K562 (cell line): Measurements from ENCODE around the gene HYI. TPM values are rescaled to one million over a fixed set of nuclear protein-coding genes. Genes with fewer than 3 reads are reported as not detected.
A peak's percentile ranks its signal among the peaks of the same experiment; 100 is the strongest.

Source experiments
- ATAC-seq: fragments of 200-7000 bp; cut with Tn5 transposase; 3 replicates; pipeline ENCODE4 v1.9.1; 2020; ENCODE audit warnings: moderate library complexity
- BruUV-seq: library from RNA; stranded (reverse); fragments of 400-500 nt; replicated peaks from 2 replicates; lab custom pipeline; 2021; lab: Mats Ljungman, UMichigan
- CTCF ChIA-PET: fragments of 300-600 bp; formaldehyde crosslinking; extraction: SDS; loops from one replicate; lab custom pipeline; 2021; ENCODE audit warnings: low intra/inter-chr PET ratio; lab: Yijun Ruan, JAX
- POLR2A ChIA-PET: fragments of 300-600, 350-650 bp; sonication (Branson Sonifier 250); formaldehyde crosslinking; extraction: SDS; loops from one replicate; lab custom pipeline; 2021; ENCODE audit warnings: antibody characterized with exemption, inconsistent platforms; lab: Yijun Ruan, JAX
- DNase-seq, 4 experiments: peaks; one replicate each; pipeline versions ENCODE4 v3.0.0 to v3.0.0-alpha.2; 2011 to 2018; ENCODE audit warnings: low spot score in 3 of 4, mixed read lengths in 3 of 4; ENCODE audit errors: extremely low read depth in 1 of 4
- FAIRE-seq: peaks from 2 replicates; lab custom pipeline; 2011; peaks lifted over from hg19 to GRCh38; lab: Jason Lieb, UNC
- H2AFZ ChIP-seq: 2 replicates; pipeline ENCODE4 v1.6.0; 2011; ENCODE audit warnings: low read depth, low read length, control low read depth, inconsistent platforms
- H3K27ac ChIP-seq: fragments of 200-600 bp; 3 replicates; pipeline ENCODE4 v1.8.0; 2011; ENCODE audit warnings: low read depth, mild to moderate bottlenecking, control low read depth, inconsistent platforms, low read length, moderate library complexity, mixed read lengths; ENCODE audit errors: extremely low read depth
- H3K27me3 ChIP-seq, 2 experiments: fragments of 300-600 bp in 1 of 2; 2 replicates in 1 of 2; 3 replicates in 1 of 2; pipeline versions ENCODE4 v1.6.0 to v1.8.0; 2011; ENCODE audit warnings: inconsistent platforms in 2 of 2, low read length in 2 of 2, mild to moderate bottlenecking in 1 of 2, mixed read lengths in 1 of 2, moderate library complexity in 1 of 2; ENCODE audit not compliant: control insufficient read depth in 2 of 2, insufficient read depth in 2 of 2
- H3K36me3 ChIP-seq: fragments of 300-600 bp; 3 replicates; pipeline ENCODE4 v1.8.0; 2011; ENCODE audit warnings: mild to moderate bottlenecking, low read length, inconsistent platforms; ENCODE audit not compliant: control insufficient read depth, insufficient read depth
- H3K4me1 ChIP-seq, 2 experiments: fragments of 200-600 bp in 1 of 2; replicated peaks in 1 of 2; 2 replicates in 1 of 2; 3 replicates in 1 of 2; pipeline versions ENCODE4 v1.5.1 to v1.8.0; 2011; ENCODE audit warnings: inconsistent platforms in 2 of 2, low read length in 2 of 2, mild to moderate bottlenecking in 1 of 2, mixed read lengths in 1 of 2, moderate library complexity in 1 of 2; ENCODE audit not compliant: control insufficient read depth in 2 of 2, insufficient read depth in 2 of 2
- H3K4me2 ChIP-seq: 2 replicates; pipeline ENCODE4 v1.6.1; 2011; ENCODE audit warnings: low read length, control low read depth, inconsistent platforms, mixed read lengths; ENCODE audit not compliant: insufficient read depth
- H3K4me3 ChIP-seq: fragments of 200-600 bp; sonication (generic), shearing (Covaris generic); 2 replicates; pipeline ENCODE4 v1.5.1; 2016; ENCODE audit warnings: control low read depth, inconsistent platforms
- H3K79me2 ChIP-seq: fragments of 200-600 bp; 3 replicates; pipeline ENCODE4 v1.8.0; 2011; ENCODE audit warnings: low read length, inconsistent platforms; ENCODE audit not compliant: control insufficient read depth, insufficient read depth
- H3K9ac ChIP-seq, 2 experiments: 2 replicates each; pipeline versions ENCODE4 v1.6.0 to v1.6.1; 2011; ENCODE audit warnings: low read depth in 2 of 2, low read length in 2 of 2, control low read depth in 1 of 2, inconsistent platforms in 1 of 2, mild to moderate bottlenecking in 1 of 2, mixed read lengths in 1 of 2; ENCODE audit not compliant: insufficient read depth in 1 of 2
- H3K9me1 ChIP-seq: one replicate; pipeline ENCODE4 v1.6.0; 2011; ENCODE audit warnings: inconsistent platforms, mild to moderate bottlenecking, low read length, moderate library complexity; ENCODE audit not compliant: control insufficient read depth, insufficient read depth
- H3K9me3 ChIP-seq: replicated peaks from 2 replicates; pipeline ENCODE4 v1.5.1; 2011; ENCODE audit warnings: low read depth, low read length, inconsistent platforms; ENCODE audit not compliant: control insufficient read depth, insufficient read depth
- H4K20me1 ChIP-seq: replicated peaks from 2 replicates; pipeline ENCODE4 v1.6.1; 2011; ENCODE audit warnings: low read length, inconsistent platforms, mixed read lengths; ENCODE audit not compliant: control insufficient read depth, insufficient read depth
- ATF7 ChIP-seq: fragments of 450-650 bp; IDR thresholded peaks from 2 replicates; pipeline ENCODE4 v1.7.1; 2014; ENCODE audit warnings: mild to moderate bottlenecking, moderate library complexity
- DNMT1 ChIP-seq: fragments of 450-650 bp; IDR thresholded peaks from 2 replicates; pipeline ENCODE4 v1.6.1; 2016; ENCODE audit warnings: antibody characterized with exemption, mild to moderate bottlenecking
- HNRNPH1 ChIP-seq: fragments of 200-400 bp; formaldehyde crosslinking; optimal IDR thresholded peaks from 2 replicates; pipeline ENCODE3; 2017; ENCODE audit warnings: low read depth, mild to moderate bottlenecking, low read length, moderate library complexity
- NFIC ChIP-seq: fragments of 450-650 bp; IDR thresholded peaks from 2 replicates; pipeline ENCODE4 v1.6.1; 2017; ENCODE audit warnings: mild to moderate bottlenecking, inconsistent platforms
- POLR2B ChIP-seq: fragments of 450-650 bp; IDR thresholded peaks from 2 replicates; pipeline ENCODE4 v1.6.1; 2018; ENCODE audit warnings: low read depth; ENCODE audit not compliant: partially characterized antibody
- PTTG1 ChIP-seq: fragments of 450-650 bp; IDR thresholded peaks from 2 replicates; pipeline ENCODE4 v1.6.1; 2016; ENCODE audit warnings: low read depth, mild to moderate bottlenecking, missing genetic modification characterization, missing compliant biosample characterization
- RBM34 ChIP-seq: fragments of 200-400 bp; formaldehyde crosslinking; IDR thresholded peaks from 2 replicates; pipeline ENCODE4 v1.6.1; 2018; ENCODE audit warnings: low read length, borderline replicate concordance; ENCODE audit not compliant: insufficient read depth
- SLC30A9 ChIP-seq: fragments of 250-450 bp; sonication (Bioruptor Pico); IDR thresholded peaks from 2 replicates; pipeline ENCODE4 v1.8.0; 2022; ENCODE audit warnings: mild to moderate bottlenecking, moderate library complexity
- WGBS: fragments of 100-300 bp; shearing (Covaris generic); methylation state at CpG from one replicate; pipeline ENCODE4 v1.1.6; 2016; ENCODE audit warnings: low coverage, mixed read lengths; ENCODE audit not compliant: insufficient coverage; ENCODE audit errors: missing lambda C conversion rate; 5-methylcytosine and 5-hydroxymethylcytosine counted together
- in situ Hi-C: fragments of 300-500 bp; cut with MboI; formaldehyde crosslinking; loops from 4 replicates; pipeline ENCODE4 v1.15.0; 2018; ENCODE audit warnings: inconsistent platforms, mixed read lengths
- intact Hi-C: fragments of 100-400 bp; cut with micrococcal nuclease; formaldehyde crosslinking; loops from 2 replicates; pipeline ENCODE4 v1.14.2; 2022
- polyA plus RNA-seq, 8 experiments: library from polyadenylated mRNA; depleted of rRNA in 4 of 8; stranded (reverse) in 5 of 8; unstranded in 3 of 8; fragments of >200 nt; fragmentation: Nextera tagmentation in 2 of 8; fragmentation: Illumina TruSeq in 1 of 8; extraction: Ambion mirVana in 2 of 8; extraction: Trizol in 1 of 8; gene quantifications; 2 replicates each; pipeline versions ENCODE4 v1.2.1 to v1.2.3, GENCODE V29; 2011 to 2014; ENCODE audit warnings: inconsistent platforms in 1 of 8, missing spikeins in 1 of 8
- total RNA-seq, 7 experiments: library from RNA; depleted of rRNA in 6 of 7; stranded (reverse); fragments of >200 nt in 6 of 7; fragmentation: Illumina TruSeq in 2 of 7; extraction: Trizol in 2 of 7; gene quantifications; 2 replicates each; pipeline versions ENCODE4 v1.2.1 to v1.2.3, GENCODE V29; 2011 to 2021; ENCODE audit warnings: low replicate concordance in 1 of 7
- TF ChIP-seq, protein P1 (sequence below): fragments of 250-450 bp; sonication (Bioruptor Pico); IDR thresholded peaks from 2 replicates; pipeline ENCODE4 v1.4.0; 2020; ENCODE audit warnings: borderline replicate concordance
- TF ChIP-seq, protein P2 (sequence below): fragments of 250-450 bp; sonication (Bioruptor Pico); IDR thresholded peaks from 2 replicates; pipeline ENCODE4 v1.4.0; 2020; ENCODE audit warnings: mild to moderate bottlenecking, moderate library complexity

The HYI gene
- total and polyA plus RNA-seq, 9 of the 15 experiments (the other 6 are each of a cell fraction or from before 2014, with no cell fraction given): 0.04 to 4.1 (median 1.4) TPM; not detected in 1

DNA sequence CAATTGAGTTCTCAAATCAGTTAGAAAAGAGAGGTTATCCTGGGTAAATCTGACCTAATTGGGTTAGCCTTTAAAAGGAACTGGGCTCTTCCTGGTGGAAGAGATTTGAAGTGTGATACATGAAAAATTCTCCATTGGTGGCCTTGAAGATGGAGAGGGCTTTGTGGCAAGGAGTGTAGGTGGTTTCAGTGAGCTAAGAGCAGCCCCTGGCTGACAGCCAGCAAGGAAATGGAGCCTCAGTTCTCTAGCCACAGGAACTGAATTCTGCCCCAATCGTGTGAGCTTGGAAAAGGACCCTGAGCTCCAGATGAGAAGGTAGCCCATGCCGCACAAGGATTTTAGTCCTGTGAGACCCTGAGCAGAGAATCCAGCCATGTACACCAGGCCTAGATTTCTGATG is 12.7 kb upstream of the HYI start:
- peak; percentile 56 for TF ChIP-seq NFIC
- no peak for TF ChIP-seq PTTG1 (tag)
- BruUV-seq: no TSS peak
- FAIRE-seq (no peak), ATAC-seq (no peak), DNase-seq (peak in 1 of 4 experiments; percentile 5)
- ChIA-PET POLR2A (interaction anchor here (0.8 to 1.2 kb wide), 2 partner anchors 11 to 83 kb away, joined by 3 read pairs; no protein-coding TSS in a partner anchor), CTCF (no interaction called here)
- H3K36me3 ChIP-seq: no peaks in the 10 kb centered on the region
- H3K4me1 ChIP-seq: no peaks in the 10 kb centered on the region
- no peaks in the 10 kb centered on the region for H3K9me1 ChIP-seq
- no peak overlapping the region for H2AFZ ChIP-seq
- intact Hi-C loops: no loop called here
- H3K9ac ChIP-seq: no peak overlapping the region
- H4K20me1 ChIP-seq: no peaks in the 10 kb centered on the region
- H3K79me2 ChIP-seq: no peaks in the 10 kb centered on the region
- no peak overlapping the region for H3K4me3 ChIP-seq
- in situ Hi-C loops: no loop called here
- H3K9me3 ChIP-seq: no peaks in the 10 kb centered on the region
- H3K27me3 ChIP-seq: peaks cover 24 to 46% of the 10 kb centered on the region in 2 experiments
- no peak overlapping the region for H3K27ac ChIP-seq
- whole genome bisulfite sequencing: 3% methylated on average over 2 of the region's 2 CpGs
- H3K4me2 ChIP-seq: no peak overlapping the region

DNA sequence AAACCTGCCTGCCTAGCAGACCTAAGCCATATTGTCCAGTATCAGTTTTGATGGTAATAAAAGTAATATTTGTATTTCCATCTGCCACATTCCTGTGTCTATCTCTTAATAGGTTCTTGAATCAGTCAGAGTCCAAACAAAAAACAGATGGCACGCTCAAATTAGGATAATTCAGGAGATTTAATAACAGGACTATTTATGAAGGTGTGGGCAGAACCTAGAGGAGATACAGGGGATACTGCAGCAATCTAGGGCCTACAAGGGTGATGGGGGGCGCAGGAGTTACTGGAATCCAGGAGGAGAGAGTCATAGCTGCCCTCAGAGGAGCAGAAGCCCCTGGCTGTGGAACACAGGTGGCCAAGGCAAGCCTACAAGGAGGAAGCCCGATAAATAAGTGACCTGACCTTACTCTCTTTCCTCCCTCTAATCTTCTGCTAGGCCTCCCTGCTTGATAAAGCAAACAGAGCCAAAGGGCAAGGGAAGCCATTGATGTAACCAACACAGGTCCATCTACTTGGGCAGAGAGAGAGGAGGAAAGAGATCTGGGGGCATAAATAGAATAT is 11.9 kb upstream of the HYI start:
- intact Hi-C loops (no loop called here), in situ Hi-C loops (no loop called here)
- peaks cover 18 to 45% of the 10 kb centered on the region in 2 experiments for H3K27me3 ChIP-seq
- no peaks in the 10 kb centered on the region for H3K36me3 ChIP-seq
- H3K4me3 ChIP-seq: no peak overlapping the region
- H3K9me3 ChIP-seq: no peaks in the 10 kb centered on the region
- H3K79me2 ChIP-seq: no peaks in the 10 kb centered on the region
- no peak overlapping the region for H3K9ac ChIP-seq
- H2AFZ ChIP-seq: no peak overlapping the region
- H4K20me1 ChIP-seq: no peaks in the 10 kb centered on the region
- no peaks in the 10 kb centered on the region for H3K4me1 ChIP-seq
- no peak overlapping the region for H3K27ac ChIP-seq
- DNase-seq (peak in 1 of 4 experiments; percentile 7), ATAC-seq (no peak), FAIRE-seq (no peak)
- no peak overlapping the region for H3K4me2 ChIP-seq
- ChIA-PET POLR2A (interaction anchor here (1.1 kb wide), 1 partner anchor 57 kb away, joined by 4 read pairs; no protein-coding TSS in a partner anchor), CTCF (no interaction called here)
- 5% methylated on average over 3 of the region's 3 CpGs for WGBS
- TF ChIP-seq DNMT1 (no peak), HNRNPH1 (no peak), RBM34 (no peak), ATF7 (no peak), SLC30A9 (CRISPR knock-in tag) (no peak), POLR2B (no peak)
- TF ChIP-seq, protein P1, sequence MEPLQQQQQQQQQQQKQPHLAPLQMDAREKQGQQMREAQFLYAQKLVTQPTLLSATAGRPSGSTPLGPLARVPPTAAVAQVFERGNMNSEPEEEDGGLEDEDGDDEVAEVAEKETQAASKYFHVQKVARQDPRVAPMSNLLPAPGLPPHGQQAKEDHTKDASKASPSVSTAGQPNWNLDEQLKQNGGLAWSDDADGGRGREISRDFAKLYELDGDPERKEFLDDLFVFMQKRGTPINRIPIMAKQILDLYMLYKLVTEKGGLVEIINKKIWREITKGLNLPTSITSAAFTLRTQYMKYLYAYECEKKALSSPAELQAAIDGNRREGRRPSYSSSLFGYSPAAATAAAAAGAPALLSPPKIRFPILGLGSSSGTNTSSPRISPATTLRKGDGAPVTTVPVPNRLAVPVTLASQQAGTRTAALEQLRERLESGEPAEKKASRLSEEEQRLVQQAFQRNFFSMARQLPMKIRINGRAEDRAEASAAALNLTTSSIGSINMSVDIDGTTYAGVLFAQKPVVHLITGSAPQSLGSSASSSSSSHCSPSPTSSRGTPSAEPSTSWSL (CRISPR knock-in tag): no peak
- TF ChIP-seq, protein P2, sequence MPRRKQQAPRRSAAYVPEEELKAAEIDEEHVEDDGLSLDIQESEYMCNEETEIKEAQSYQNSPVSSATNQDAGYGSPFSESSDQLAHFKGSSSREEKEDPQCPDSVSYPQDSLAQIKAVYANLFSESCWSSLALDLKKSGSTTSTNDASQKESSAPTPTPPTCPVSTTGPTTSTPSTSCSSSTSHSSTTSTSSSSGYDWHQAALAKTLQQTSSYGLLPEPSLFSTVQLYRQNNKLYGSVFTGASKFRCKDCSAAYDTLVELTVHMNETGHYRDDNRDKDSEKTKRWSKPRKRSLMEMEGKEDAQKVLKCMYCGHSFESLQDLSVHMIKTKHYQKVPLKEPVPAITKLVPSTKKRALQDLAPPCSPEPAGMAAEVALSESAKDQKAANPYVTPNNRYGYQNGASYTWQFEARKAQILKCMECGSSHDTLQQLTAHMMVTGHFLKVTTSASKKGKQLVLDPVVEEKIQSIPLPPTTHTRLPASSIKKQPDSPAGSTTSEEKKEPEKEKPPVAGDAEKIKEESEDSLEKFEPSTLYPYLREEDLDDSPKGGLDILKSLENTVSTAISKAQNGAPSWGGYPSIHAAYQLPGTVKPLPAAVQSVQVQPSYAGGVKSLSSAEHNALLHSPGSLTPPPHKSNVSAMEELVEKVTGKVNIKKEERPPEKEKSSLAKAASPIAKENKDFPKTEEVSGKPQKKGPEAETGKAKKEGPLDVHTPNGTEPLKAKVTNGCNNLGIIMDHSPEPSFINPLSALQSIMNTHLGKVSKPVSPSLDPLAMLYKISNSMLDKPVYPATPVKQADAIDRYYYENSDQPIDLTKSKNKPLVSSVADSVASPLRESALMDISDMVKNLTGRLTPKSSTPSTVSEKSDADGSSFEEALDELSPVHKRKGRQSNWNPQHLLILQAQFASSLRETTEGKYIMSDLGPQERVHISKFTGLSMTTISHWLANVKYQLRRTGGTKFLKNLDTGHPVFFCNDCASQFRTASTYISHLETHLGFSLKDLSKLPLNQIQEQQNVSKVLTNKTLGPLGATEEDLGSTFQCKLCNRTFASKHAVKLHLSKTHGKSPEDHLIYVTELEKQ (CRISPR knock-in tag): no peak
- no TSS peak for BruUV-seq
- H3K9me1 ChIP-seq: no peaks in the 10 kb centered on the region
